AG09319 (cell line): ENCODE data around the gene DCC.

Experiments used
- DNase-seq: peaks from one replicate; pipeline ENCODE4 v3.0.0-alpha.2; 2010; ENCODE audit warnings: low read depth; ENCODE audit errors: extremely low read depth
- CTCF ChIP-seq: IDR thresholded peaks from 2 replicates; pipeline ENCODE4 v1.5.1; 2011; ENCODE audit warnings: low read depth, mild to moderate bottlenecking, inconsistent platforms, low read length, moderate library complexity

Gene DCC

DNA sequence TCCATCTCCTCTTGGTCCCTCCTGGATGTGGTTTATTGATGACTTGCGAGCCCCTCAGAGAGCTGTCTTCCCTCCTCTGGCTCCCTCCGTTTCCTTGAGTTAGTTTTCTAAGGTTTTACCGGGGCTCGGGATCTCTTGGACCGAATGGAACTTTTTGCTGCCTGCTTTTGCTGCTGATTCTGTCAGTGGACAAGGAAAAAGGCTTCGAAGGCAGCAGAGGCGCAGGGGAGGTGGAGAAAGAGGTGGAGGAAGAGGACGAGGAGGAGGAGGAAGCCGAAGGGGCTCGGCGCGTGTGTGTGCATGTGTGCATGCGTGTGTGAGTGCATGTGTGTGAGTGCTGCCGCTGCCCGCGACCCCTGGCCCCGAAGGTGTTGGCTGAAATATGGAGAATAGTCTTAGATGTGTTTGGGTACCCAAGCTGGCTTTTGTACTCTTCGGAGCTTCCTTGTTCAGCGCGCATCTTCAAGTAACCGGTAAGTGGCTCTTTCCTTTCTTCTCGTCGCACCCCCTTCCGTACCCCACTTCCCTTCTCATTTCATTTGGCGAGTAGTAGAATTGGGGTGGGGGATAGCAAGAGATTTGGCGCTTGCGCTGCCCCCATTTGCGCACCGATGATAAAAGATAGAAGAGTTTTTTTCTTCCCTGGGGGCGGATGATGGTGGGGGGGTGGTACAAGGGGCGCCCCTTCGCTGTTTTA, 557 bp downstream of the DCC start:
- no peak for TF ChIP-seq CTCF
- no peak for DNase-seq

GRCh38 chr18:52341103-52341432, 1.1 kb downstream of the DCC start:
- TF ChIP-seq CTCF, result no peak
- no peak for DNase-seq

DNA sequence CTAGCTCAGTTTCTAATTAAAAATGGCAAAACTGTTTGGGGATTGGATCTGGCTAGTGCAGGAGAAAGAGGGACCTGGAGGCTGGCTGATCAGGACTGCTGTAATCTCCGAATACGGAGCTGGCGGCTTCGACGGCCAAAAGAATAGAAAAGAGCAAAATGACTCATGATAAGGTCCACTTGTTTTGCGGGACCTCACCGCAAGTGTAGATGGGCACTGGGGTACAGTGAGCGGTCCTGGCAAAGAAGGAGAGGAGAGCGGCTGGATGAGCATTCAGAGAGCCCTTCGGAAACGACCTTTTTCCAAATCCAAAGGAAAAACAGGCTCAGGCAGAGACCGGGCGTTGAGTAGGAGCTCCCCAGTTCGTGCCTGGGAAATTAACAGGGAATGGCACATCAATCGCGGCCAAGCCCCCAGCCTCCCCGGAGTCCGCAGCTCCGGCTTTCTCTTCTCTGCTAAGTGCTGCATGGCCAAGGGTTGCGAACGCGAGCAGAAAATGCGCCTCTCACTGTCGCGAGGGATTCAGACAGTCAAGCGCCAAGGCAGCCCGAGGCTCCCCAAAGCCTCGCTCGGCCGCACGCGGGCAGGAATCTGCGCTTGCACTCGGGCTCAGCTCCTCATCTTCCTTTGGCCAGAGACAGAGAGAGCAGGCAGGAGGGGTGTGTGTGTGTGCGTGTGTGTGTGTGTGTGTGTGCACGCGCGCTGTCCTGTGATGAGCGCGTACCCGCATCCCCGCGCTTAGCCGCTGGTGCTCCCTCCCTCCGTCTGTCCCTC, 1.8 kb downstream of the DCC start:
- no peak for DNase-seq
- TF ChIP-seq CTCF, result no peak

DNA sequence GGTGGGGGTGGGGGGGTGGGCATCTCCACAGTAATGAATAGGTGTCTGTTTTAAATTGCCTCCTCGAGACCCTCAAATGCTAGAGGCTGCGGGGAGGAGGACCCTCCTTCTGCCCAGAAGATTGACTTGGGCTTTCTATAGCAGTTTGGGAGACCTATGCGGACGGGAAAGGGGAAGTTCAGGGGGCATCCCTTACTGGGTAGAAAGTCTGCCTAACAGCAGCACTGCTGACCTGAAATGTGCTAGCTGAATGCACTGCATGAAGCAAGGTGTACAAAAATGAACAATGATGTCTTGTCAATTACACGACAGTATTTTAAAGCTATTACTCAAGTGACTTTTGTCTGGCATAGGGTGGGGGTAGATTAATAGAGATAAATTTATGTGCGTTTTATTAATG, 2.5 kb downstream of the DCC start:
- TF ChIP-seq CTCF, result no peak
- DNase-seq, result no peak

GRCh38 chr18:52343138-52343537, 3.1 kb downstream of the DCC start:
- TF ChIP-seq CTCF, result no peak
- DNase-seq, result no peak

DNA sequence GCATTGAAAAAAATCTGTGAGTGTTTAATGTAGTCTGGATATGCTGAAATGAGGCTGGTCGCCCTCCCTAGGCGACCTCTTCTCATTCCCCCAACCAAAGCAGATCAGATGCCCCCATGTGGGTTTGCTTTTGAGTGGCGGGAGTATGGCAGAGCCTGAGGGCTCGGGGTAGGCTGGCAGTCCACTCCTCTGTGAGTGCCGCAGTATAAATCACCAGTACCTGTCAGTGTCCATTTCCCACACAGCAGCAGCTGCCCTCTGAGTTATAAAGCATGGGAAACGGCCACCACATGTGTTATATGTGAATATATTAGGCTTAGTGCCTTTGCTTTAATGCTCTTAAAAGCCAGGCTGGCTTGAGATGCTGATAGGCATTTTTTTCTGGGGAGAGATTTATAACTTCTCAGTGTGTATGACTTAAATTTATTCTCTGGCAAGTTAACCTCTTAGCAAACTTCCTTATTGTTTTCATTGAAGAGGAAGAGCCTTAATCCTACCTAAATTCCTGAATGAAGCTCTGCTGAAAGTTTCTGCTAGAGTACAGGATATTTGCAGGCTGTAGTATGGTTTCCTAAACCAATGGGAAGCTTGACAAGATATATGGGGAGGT, 3.8 kb downstream of the DCC start:
- no peak for TF ChIP-seq CTCF
- DNase-seq, result no peak

DNA sequence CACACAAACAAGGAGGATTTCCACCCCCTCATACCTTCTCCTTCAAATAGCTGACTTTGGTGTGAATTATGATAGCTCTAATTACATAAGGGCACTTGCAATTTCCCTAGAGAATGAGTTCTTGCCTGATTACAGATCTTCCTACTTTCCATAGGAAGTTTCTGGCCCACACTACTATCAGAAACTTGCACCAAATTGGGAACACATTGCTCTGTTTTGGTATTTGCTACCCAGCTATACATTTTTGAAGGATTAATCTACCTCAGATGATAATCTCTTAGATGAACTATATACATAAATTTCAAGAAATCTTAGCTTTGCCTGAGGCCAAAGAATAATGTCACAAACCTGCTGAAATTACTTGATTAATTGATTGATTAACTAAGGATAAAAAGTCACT, 4.9 kb downstream of the DCC start:
- no peak for TF ChIP-seq CTCF
- no peak for DNase-seq
